GM23338 (cell line): ENCODE results near the gene MCM9. TPM values are rescaled to one million over a fixed set of nuclear protein-coding genes. Genes with fewer than 3 reads are reported as not detected.

Source experiments
- ATAC-seq: fragments of 200-7000 bp; cut with Tn5 transposase; 3 replicates; pipeline ENCODE4 v1.9.1; 2020
- DNase-seq: peaks from one replicate; pipeline ENCODE4 v3.0.0-alpha.2; 2015; ENCODE audit warnings: low spot score
- H2AFZ ChIP-seq: fragments of 200-600 bp; sonication (generic); 2 replicates; pipeline ENCODE4 v1.8.0; 2016; ENCODE audit warnings: antibody characterized with exemption, mild to moderate bottlenecking, moderate library complexity
- H3F3A ChIP-seq: fragments of 200-600 bp; sonication (generic); replicated peaks from 2 replicates; pipeline ENCODE4 v1.8.0; 2017; ENCODE audit warnings: antibody characterized with exemption, mixed run types, low read depth
- H3K27ac ChIP-seq: fragments of 200-600 bp; sonication (generic); 2 replicates; pipeline ENCODE4 v1.6.1; 2016; ENCODE audit warnings: low read depth
- H3K27me3 ChIP-seq: fragments of 200-600 bp; sonication (generic); 2 replicates; pipeline ENCODE4 v1.8.0; 2016; ENCODE audit warnings: mild to moderate bottlenecking, mixed run types, moderate library complexity; ENCODE audit not compliant: insufficient read depth
- H3K36me3 ChIP-seq: fragments of 200-600 bp; sonication (generic); 2 replicates; pipeline ENCODE4 v1.8.0; 2016; ENCODE audit warnings: mild to moderate bottlenecking; ENCODE audit not compliant: insufficient read depth
- H3K4me1 ChIP-seq: fragments of 200-600 bp; sonication (generic); 2 replicates; pipeline ENCODE4 v1.8.0; 2016; ENCODE audit warnings: mild to moderate bottlenecking, moderate library complexity; ENCODE audit not compliant: insufficient read depth
- H3K4me2 ChIP-seq: fragments of 200-600 bp; sonication (generic); 2 replicates; pipeline ENCODE4 v1.7.1; 2017; ENCODE audit warnings: mixed run types
- H3K4me3 ChIP-seq: fragments of 200-600 bp; sonication (generic); 2 replicates; pipeline ENCODE4 v1.6.1; 2016; ENCODE audit warnings: mixed run types
- H3K79me2 ChIP-seq: fragments of 200-600 bp; sonication (generic); replicated peaks from 2 replicates; pipeline ENCODE4 v1.8.0; 2017; ENCODE audit warnings: mild to moderate bottlenecking; ENCODE audit not compliant: insufficient read depth
- H3K9me2 ChIP-seq: fragments of 200-600 bp; sonication (generic); 2 replicates; pipeline ENCODE4 v1.8.0; 2017; ENCODE audit not compliant: insufficient read depth
- H4K20me1 ChIP-seq: fragments of 200-600 bp; sonication (generic); replicated peaks from 2 replicates; pipeline ENCODE4 v1.8.0; 2017; ENCODE audit warnings: mild to moderate bottlenecking; ENCODE audit not compliant: insufficient read depth
- H3K27ac Mint-ChIP-seq: 2 replicates; pipeline ENCODE4 v1.8.0; 2020; ENCODE audit warnings: inconsistent platforms, mild to moderate bottlenecking, moderate library complexity, mixed read lengths
- H3K27me3 Mint-ChIP-seq: 3 replicates; pipeline ENCODE4 v1.8.0; 2022; ENCODE audit warnings: low read depth, mild to moderate bottlenecking, moderate library complexity, mixed read lengths, inconsistent platforms; ENCODE audit not compliant: insufficient read depth, poor library complexity
- H3K36me3 Mint-ChIP-seq: 3 replicates; pipeline ENCODE4 v1.8.0; 2021; ENCODE audit warnings: low read depth, mild to moderate bottlenecking, inconsistent platforms, moderate library complexity, mixed read lengths
- H3K4me1 Mint-ChIP-seq: 3 replicates; pipeline ENCODE4 v1.8.0; 2020; ENCODE audit warnings: mild to moderate bottlenecking, inconsistent platforms, mixed read lengths
- H3K4me3 Mint-ChIP-seq: 3 replicates; pipeline ENCODE4 v1.8.0; 2021; ENCODE audit warnings: moderate library complexity, mild to moderate bottlenecking, inconsistent platforms, mixed read lengths
- H3K9me3 Mint-ChIP-seq: 3 replicates; pipeline ENCODE4 v1.8.0; 2020; ENCODE audit warnings: moderate library complexity, mild to moderate bottlenecking, inconsistent platforms, mixed read lengths
- CREB1 ChIP-seq: fragments of 250-450 bp; sonication (Bioruptor Pico); IDR thresholded peaks from 2 replicates; pipeline ENCODE4 v1.5.0; 2020; ENCODE audit warnings: low read depth, mild to moderate bottlenecking, moderate library complexity
- ETS1 ChIP-seq: IDR thresholded peaks from 2 replicates; pipeline ENCODE4 v1.6.1; 2016; ENCODE audit warnings: antibody characterized with exemption
- EZH2 ChIP-seq: fragments of 200-600 bp; sonication (generic); IDR thresholded peaks from one replicate; pipeline ENCODE4 v1.8.0; 2017; ENCODE audit warnings: antibody characterized with exemption, mild to moderate bottlenecking, low read depth; ENCODE audit not compliant: unreplicated experiment
- EZH2phosphoT487 ChIP-seq: fragments of 200-600 bp; sonication (generic); IDR thresholded peaks from one replicate; pipeline ENCODE4 v1.8.1; 2018; ENCODE audit warnings: antibody characterized with exemption; ENCODE audit not compliant: unreplicated experiment
- JUNB ChIP-seq: IDR thresholded peaks from one replicate; pipeline ENCODE4 v1.6.1; 2016; ENCODE audit warnings: antibody characterized with exemption; ENCODE audit not compliant: unreplicated experiment
- NANOG ChIP-seq: IDR thresholded peaks from 2 replicates; pipeline ENCODE4 v1.6.1; 2016; ENCODE audit warnings: antibody characterized with exemption, borderline replicate concordance
- POLR2AphosphoS5 ChIP-seq: IDR thresholded peaks from 2 replicates; pipeline ENCODE4 v1.6.1; 2016; ENCODE audit warnings: antibody characterized with exemption, low read depth
- REST ChIP-seq: IDR thresholded peaks from one replicate; pipeline ENCODE4 v1.6.1; 2018; ENCODE audit warnings: antibody characterized with exemption; ENCODE audit not compliant: unreplicated experiment
- STAT1 ChIP-seq: IDR thresholded peaks from one replicate; pipeline ENCODE4 v1.6.1; 2016; ENCODE audit warnings: antibody characterized with exemption; ENCODE audit not compliant: unreplicated experiment
- ZNF331 ChIP-seq: fragments of 250-450 bp; sonication (Bioruptor Pico); IDR thresholded peaks from 2 replicates; pipeline ENCODE4 v1.5.0; 2020; ENCODE audit warnings: low read depth, mild to moderate bottlenecking, moderate library complexity
- polyA plus RNA-seq: library from polyadenylated mRNA; unstranded; fragments of >200 nt; fragmentation: Nextera tagmentation; extraction: Ambion mirVana; gene quantifications from 2 replicates; pipeline ENCODE4 v1.2.1, GENCODE V29; 2016
- total RNA-seq: library from RNA; depleted of rRNA; stranded (reverse); fragments of >200 nt; shearing (Covaris generic); gene quantifications from 2 replicates; pipeline ENCODE4 v1.2.3, GENCODE V29; 2014
- TF ChIP-seq, protein P1 (sequence below): fragments of 250-450 bp; sonication (Bioruptor Pico); IDR thresholded peaks from 2 replicates; pipeline ENCODE4 v1.5.0; 2020; ENCODE audit warnings: mild to moderate bottlenecking, moderate library complexity

Gene MCM9
- total and polyA plus RNA-seq, 2 experiments from 2014 or later, result 14.9 to 16.6 TPM

- TF ChIP-seq, protein P1, sequence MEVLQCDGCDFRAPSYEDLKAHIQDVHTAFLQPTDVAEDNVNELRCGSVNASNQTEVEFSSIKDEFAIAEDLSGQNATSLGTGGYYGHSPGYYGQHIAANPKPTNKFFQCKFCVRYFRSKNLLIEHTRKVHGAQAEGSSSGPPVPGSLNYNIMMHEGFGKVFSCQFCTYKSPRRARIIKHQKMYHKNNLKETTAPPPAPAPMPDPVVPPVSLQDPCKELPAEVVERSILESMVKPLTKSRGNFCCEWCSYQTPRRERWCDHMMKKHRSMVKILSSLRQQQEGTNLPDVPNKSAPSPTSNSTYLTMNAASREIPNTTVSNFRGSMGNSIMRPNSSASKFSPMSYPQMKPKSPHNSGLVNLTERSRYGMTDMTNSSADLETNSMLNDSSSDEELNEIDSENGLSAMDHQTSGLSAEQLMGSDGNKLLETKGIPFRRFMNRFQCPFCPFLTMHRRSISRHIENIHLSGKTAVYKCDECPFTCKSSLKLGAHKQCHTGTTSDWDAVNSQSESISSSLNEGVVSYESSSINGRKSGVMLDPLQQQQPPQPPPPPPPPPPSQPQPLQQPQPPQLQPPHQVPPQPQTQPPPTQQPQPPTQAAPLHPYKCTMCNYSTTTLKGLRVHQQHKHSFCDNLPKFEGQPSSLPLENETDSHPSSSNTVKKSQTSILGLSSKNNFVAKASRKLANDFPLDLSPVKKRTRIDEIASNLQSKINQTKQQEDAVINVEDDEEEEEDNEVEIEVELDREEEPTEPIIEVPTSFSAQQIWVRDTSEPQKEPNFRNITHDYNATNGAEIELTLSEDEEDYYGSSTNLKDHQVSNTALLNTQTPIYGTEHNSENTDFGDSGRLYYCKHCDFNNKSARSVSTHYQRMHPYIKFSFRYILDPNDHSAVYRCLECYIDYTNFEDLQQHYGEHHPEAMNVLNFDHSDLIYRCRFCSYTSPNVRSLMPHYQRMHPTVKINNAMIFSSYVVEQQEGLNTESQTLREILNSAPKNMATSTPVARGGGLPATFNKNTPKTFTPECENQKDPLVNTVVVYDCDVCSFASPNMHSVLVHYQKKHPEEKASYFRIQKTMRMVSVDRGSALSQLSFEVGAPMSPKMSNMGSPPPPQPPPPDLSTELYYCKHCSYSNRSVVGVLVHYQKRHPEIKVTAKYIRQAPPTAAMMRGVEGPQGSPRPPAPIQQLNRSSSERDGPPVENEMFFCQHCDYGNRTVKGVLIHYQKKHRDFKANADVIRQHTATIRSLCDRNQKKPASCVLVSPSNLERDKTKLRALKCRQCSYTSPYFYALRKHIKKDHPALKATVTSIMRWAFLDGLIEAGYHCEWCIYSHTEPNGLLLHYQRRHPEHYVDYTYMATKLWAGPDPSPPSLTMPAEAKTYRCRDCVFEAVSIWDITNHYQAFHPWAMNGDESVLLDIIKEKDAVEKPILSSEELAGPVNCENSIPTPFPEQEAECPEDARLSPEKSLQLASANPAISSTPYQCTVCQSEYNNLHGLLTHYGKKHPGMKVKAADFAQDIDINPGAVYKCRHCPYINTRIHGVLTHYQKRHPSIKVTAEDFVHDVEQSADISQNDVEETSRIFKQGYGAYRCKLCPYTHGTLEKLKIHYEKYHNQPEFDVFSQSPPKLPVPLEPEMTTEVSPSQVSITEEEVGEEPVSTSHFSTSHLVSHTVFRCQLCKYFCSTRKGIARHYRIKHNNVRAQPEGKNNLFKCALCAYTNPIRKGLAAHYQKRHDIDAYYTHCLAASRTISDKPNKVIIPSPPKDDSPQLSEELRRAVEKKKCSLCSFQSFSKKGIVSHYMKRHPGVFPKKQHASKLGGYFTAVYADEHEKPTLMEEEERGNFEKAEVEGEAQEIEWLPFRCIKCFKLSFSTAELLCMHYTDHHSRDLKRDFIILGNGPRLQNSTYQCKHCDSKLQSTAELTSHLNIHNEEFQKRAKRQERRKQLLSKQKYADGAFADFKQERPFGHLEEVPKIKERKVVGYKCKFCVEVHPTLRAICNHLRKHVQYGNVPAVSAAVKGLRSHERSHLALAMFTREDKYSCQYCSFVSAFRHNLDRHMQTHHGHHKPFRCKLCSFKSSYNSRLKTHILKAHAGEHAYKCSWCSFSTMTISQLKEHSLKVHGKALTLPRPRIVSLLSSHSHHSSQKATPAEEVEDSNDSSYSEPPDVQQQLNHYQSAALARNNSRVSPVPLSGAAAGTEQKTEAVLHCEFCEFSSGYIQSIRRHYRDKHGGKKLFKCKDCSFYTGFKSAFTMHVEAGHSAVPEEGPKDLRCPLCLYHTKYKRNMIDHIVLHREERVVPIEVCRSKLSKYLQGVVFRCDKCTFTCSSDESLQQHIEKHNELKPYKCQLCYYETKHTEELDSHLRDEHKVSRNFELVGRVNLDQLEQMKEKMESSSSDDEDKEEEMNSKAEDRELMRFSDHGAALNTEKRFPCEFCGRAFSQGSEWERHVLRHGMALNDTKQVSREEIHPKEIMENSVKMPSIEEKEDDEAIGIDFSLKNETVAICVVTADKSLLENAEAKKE (CRISPR knock-in tag), result no peak
Observed at GRCh38 chr6:118860363-118860762, 74.6 kb downstream of the MCM9 start (continued).

- H4K20me1 ChIP-seq, result no peaks in the 10 kb centered on the region
- H3K27me3 ChIP-seq, result no peaks in the 10 kb centered on the region
- H3K9me3 Mint-ChIP-seq, result peaks cover 16% of the 10 kb centered on the region
- H3K4me1 Mint-ChIP-seq, result peaks cover 18% of the 10 kb centered on the region
- H3K9me2 ChIP-seq, result no peaks in the 10 kb centered on the region
- H3K27ac Mint-ChIP-seq, result no peak overlapping the region
- H3K4me3 Mint-ChIP-seq, result no peak overlapping the region
- DNase-seq (no peak), ATAC-seq (no peak)
- H3F3A ChIP-seq, result no peaks in the 10 kb centered on the region
- H3K36me3 ChIP-seq, result no peaks in the 10 kb centered on the region
- no peaks in the 10 kb centered on the region for H3K27me3 Mint-ChIP-seq
- H3K79me2 ChIP-seq, result no peaks in the 10 kb centered on the region
- H3K4me3 ChIP-seq, result no peak overlapping the region
- H3K4me1 ChIP-seq, result peaks cover 11% of the 10 kb centered on the region; the same call in 1 of the 2 replicates
- H2AFZ ChIP-seq, result no peak overlapping the region
- H3K36me3 Mint-ChIP-seq, result peaks cover 11% of the 10 kb centered on the region
- H3K4me2 ChIP-seq, result no peak overlapping the region
- no peak overlapping the region for H3K27ac ChIP-seq
- TF ChIP-seq REST (no peak), EZH2 (no peak), ETS1 (no peak), ZNF331 (CRISPR knock-in tag) (no peak), STAT1 (no peak), JUNB (no peak), NANOG (no peak), EZH2phosphoT487 (no peak), POLR2AphosphoS5 (no peak), CREB1 (CRISPR knock-in tag) (no peak)
Observed at GRCh38 chr6:118859517-118860064, 75.4 kb downstream of the MCM9 start.
